Measurements from ENCODE around the gene LRRC10B. TPM values are rescaled to one million over a fixed set of nuclear protein-coding genes. Genes with fewer than 3 reads are reported as not detected.
A peak's percentile ranks its signal among the peaks of the same experiment; 100 is the strongest.

The LRRC10B gene
- total RNA-seq, 2 experiments from 2014 or later, result not detected

DNA sequence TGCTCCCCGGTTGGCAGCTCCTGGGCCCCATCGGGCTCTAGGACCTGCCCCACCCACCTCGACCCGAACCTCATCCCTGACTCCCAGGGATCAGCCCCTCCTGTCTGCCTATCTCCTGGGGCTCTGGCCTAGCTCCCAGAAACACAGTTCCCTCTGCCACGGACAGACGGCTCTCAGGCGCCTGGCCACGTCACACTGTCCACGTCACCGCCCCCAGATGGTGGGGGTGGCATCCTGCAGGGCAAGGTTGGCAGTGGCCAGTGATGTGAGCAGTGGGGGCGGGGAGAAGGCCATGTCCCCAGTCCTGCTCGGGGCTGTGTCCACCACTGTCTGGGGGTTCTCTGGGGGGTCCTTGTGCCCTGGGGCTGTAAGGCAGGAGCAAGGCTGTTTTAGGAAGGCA, 43.1 kb downstream of the LRRC10B start:
- H3K9me3 Mint-ChIP-seq, result no peaks in the 10 kb centered on the region
- ATAC-seq, result no peak
- intact Hi-C loops (cut with micrococcal nuclease), result no loop called here
- ChIA-PET POLR2A (no interaction called here), CTCF (no interaction called here)
- peaks cover 34% of the 10 kb centered on the region for H3K27me3 Mint-ChIP-seq
- H3K27ac Mint-ChIP-seq, result no peak overlapping the region
- H3K36me3 Mint-ChIP-seq (ENCODE audit: low read depth), result no peaks in the 10 kb centered on the region
- H3K4me1 Mint-ChIP-seq (ENCODE audit: low read depth), result peaks cover 10% of the 10 kb centered on the region
- TF ChIP-seq, protein P1, sequence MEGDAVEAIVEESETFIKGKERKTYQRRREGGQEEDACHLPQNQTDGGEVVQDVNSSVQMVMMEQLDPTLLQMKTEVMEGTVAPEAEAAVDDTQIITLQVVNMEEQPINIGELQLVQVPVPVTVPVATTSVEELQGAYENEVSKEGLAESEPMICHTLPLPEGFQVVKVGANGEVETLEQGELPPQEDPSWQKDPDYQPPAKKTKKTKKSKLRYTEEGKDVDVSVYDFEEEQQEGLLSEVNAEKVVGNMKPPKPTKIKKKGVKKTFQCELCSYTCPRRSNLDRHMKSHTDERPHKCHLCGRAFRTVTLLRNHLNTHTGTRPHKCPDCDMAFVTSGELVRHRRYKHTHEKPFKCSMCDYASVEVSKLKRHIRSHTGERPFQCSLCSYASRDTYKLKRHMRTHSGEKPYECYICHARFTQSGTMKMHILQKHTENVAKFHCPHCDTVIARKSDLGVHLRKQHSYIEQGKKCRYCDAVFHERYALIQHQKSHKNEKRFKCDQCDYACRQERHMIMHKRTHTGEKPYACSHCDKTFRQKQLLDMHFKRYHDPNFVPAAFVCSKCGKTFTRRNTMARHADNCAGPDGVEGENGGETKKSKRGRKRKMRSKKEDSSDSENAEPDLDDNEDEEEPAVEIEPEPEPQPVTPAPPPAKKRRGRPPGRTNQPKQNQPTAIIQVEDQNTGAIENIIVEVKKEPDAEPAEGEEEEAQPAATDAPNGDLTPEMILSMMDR (IDR thresholded peaks at IDR 0.05), result no peak
- DNase-seq, result no peak
- no peak overlapping the region for H3K4me3 Mint-ChIP-seq

DNA sequence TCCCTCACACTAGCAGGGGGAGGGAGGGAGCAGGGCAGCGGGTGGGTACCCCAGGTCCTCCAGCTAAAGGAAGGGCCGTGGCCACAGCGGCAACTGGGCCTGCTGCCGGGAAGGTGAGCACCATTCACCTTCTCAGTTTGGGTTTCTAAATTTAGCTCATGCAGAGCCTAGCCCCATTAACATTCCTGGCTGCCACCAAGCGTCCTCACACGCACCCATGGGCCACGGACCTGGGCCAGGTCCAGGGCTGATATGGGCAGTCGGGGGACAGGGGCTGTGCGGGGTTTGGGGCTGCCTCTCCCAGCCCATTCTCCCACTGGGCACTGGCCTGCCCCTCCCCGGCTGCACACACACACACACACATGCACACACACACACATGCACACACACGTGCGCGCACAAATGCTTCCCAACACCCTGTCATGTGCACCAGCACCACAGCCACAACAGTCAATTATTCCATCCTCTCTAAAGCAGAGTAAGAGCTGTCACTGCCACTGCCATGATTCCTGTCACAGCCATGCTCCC, 43.6 kb downstream of the LRRC10B start:
- H3K27me3 Mint-ChIP-seq, result peaks cover 38% of the 10 kb centered on the region
- TF ChIP-seq, protein P1 (IDR thresholded peaks at IDR 0.05), result no peak
- intact Hi-C loops (cut with micrococcal nuclease), result no loop called here
- no peak for ATAC-seq
- no peaks in the 10 kb centered on the region for H3K36me3 Mint-ChIP-seq (ENCODE audit: low read depth)
- ChIA-PET POLR2A (no interaction called here), CTCF (interaction anchor here (0.8 kb wide), 1 partner anchor 26 kb away, joined by 3 read pairs; no protein-coding TSS in a partner anchor)
- peaks cover 10% of the 10 kb centered on the region for H3K4me1 Mint-ChIP-seq (ENCODE audit: low read depth)
- H3K9me3 Mint-ChIP-seq, result no peaks in the 10 kb centered on the region
- no peak overlapping the region for H3K27ac Mint-ChIP-seq
- DNase-seq, result no peak
- H3K4me3 Mint-ChIP-seq, result no peak overlapping the region

DNA sequence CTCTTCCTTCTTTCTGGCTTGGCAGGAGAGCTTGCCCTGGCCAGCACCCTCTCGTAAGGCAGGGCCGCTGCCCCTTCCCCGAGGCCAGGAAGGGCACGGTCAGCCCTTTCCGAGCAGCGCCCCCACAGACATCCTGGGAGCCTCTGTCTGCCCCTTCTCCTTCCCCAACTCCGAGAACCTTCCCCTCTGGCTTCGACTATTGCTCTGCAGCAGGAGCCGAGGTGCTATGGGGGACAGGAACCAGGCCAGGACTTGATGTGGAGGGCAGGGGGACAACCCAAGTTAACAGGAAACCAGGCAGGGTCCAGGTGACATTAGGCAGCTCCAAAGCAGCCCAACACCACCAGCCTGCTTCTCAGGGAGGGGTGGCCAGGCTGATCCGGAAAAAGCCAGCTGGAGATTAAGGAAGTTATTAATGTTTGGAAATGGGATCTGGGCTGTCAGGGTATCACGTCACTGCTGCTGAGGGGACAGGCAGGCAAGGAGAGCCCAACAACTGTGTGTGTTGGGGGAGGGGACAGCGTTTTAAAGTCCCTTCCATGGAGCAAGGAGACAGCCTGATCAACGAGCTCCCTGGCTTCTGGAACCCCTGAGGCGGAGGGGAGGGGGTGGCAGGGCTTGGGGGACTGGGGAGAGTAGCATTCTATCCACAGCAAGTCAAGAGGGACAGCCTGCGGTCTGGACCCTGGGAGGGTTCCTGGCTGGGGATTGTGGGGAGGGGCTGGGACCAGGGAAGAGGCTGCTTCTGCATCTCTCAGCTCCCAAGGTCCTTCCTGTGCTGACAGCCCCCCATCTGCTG, 45.0 kb downstream of the LRRC10B start:
- DNase-seq, result no peak
- ChIA-PET POLR2A (no interaction called here), CTCF (no interaction called here)
- Mint-ChIP-seq H3K4me1 (ENCODE audit: low read depth) (peaks cover 10% of the 10 kb centered on the region), H3K9me3 (no peaks in the 10 kb centered on the region), H3K27me3 (peaks cover 41% of the 10 kb centered on the region), H3K27ac (no peak overlapping the region), H3K36me3 (ENCODE audit: low read depth) (no peaks in the 10 kb centered on the region), H3K4me3 (no peak overlapping the region)
- ATAC-seq, result no peak
- intact Hi-C loops (cut with micrococcal nuclease), result no loop called here
- TF ChIP-seq, protein P1 (IDR thresholded peaks at IDR 0.05), result no peak

DNA sequence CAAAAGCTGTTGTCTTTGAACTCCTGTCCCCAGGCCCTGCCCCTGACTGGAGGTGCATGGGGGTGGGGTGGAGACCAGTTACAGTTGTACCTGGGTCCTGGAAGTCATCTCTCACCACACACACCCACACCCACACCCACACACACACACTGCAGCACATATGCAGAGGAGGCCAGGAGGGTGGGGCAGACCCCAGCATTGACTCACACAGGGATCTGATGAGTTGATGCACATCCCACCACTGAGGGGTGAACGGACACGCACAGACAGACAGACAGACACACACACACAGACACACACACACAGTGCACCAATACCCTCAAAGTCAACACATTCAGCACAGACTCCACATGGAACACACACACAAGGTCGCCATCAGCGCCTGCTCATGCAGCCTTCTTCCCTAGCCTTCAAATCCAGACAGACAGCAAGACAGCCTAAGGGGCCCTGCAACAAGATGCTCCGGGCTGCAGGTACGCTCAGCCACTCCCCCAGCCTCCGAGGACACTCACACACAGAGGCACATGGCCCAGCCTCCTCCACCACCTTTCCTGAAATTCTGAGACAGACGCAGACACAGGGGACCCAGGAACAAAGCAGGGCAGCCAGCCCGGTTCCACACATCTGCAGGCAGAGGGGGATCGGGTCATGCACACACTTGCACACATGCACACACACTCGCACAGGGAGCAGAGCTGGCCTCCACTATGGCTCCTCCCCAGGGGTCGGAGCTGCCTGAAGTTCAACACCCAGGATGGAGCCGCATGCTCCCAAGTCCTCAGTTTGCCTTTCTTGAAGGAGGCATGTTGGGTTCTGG, 45.8 kb downstream of the LRRC10B start:
- ATAC-seq (no peak), DNase-seq (peak; percentile 18)
- H3K27ac Mint-ChIP-seq, result no peak overlapping the region
- peaks cover 45% of the 10 kb centered on the region for H3K27me3 Mint-ChIP-seq
- POLR2A ChIA-PET, result no interaction called here
- intact Hi-C loops (cut with micrococcal nuclease), result no loop called here
- H3K4me1 Mint-ChIP-seq (ENCODE audit: low read depth), result peaks cover 10% of the 10 kb centered on the region
- CTCF ChIA-PET, result no interaction called here
- H3K4me3 Mint-ChIP-seq, result no peak overlapping the region
- no peaks in the 10 kb centered on the region for H3K9me3 Mint-ChIP-seq
- TF ChIP-seq, protein P1 (IDR thresholded peaks at IDR 0.05), result no peak
- no peaks in the 10 kb centered on the region for H3K36me3 Mint-ChIP-seq (ENCODE audit: low read depth)

All from activated CD8-positive, alpha-beta T cell treated with anti-CD3 and anti-CD28 coated beads for 36 hours (primary cell).